Upper lobe of left lung (tissue), 4 donors: ENCODE results near the gene DIP2C.

ENCODE experiments used
- CTCF ChIP-seq, 6 experiments: fragments of 450-650 bp in 4 of 6; fragments of 200-600 bp in 2 of 6; sonication (generic) in 2 of 6; IDR thresholded peaks; one replicate each; pipeline ENCODE4 v1.5.1; 2016 to 2019; ENCODE audit warnings: antibody characterized with exemption in 6 of 6
- EP300 ChIP-seq, 4 donors: sonication (generic); formaldehyde crosslinking; IDR thresholded peaks; one replicate each; pipeline ENCODE4 v1.5.1; 2017; ENCODE audit warnings: antibody characterized with exemption in 4 of 4, control low read depth in 2 of 4
- POLR2A ChIP-seq, 4 donors: fragments of 450-650 bp; IDR thresholded peaks; one replicate each; pipeline ENCODE4 v1.5.1; 2016 to 2017; ENCODE audit warnings: antibody characterized with exemption in 4 of 4, mild to moderate bottlenecking in 2 of 4
- POLR2AphosphoS5 ChIP-seq, 2 donors: sonication (generic); formaldehyde crosslinking; IDR thresholded peaks; one replicate each; pipeline ENCODE4 v1.5.1; 2017; ENCODE audit warnings: antibody characterized with exemption in 2 of 2

- TF ChIP-seq CTCF (IDR thresholded peaks at IDR 0.05) (no peak), EP300 (IDR thresholded peaks at IDR 0.05) (no peak), POLR2A (IDR thresholded peaks at IDR 0.05) (no peak), POLR2AphosphoS5 (IDR thresholded peaks at IDR 0.05) (no peak)
Observed at GRCh38 chr10:486206-486605, 203.3 kb downstream of the DIP2C start.
